GM10266 (cell line): Measurements from ENCODE around the gene KIF6.
"Not testable (repeated sequence)": the region's sequence is repeated elsewhere in the genome, so short reads cannot be mapped to it uniquely, and the experiment has no call there.

Experiments
- DNase-seq: peaks from one replicate; pipeline ENCODE4 v3.0.0; 2012; ENCODE audit errors: extremely low spot score
- TF ChIP-seq, protein P1 (sequence below): IDR thresholded peaks from 2 replicates; pipeline ENCODE4 v1.5.1; 2012; ENCODE audit warnings: mild to moderate bottlenecking, low read depth; ENCODE audit not compliant: control insufficient read depth, insufficient read depth; ENCODE audit errors: missing control alignments

The KIF6 gene

DNA sequence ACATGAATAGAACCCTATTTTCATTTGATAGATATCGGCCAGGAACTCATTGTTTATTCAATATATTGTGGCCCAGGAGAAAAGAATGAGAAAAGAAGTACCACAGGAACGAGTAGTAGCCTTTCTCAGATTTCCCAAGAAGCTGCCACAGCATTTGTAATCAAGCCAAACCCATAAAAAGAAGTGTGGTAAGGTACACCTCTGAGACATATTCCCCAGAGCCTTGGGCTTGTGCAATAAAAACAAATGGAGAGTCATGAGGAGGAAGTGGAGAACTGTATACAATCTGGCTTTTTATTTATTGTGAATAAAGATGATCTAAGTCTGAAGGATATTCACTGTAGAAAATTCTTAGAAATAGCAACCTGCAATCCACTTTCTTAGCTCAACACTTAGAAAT lies 36.7 kb downstream of the KIF6 start:
- TF ChIP-seq, protein P1, sequence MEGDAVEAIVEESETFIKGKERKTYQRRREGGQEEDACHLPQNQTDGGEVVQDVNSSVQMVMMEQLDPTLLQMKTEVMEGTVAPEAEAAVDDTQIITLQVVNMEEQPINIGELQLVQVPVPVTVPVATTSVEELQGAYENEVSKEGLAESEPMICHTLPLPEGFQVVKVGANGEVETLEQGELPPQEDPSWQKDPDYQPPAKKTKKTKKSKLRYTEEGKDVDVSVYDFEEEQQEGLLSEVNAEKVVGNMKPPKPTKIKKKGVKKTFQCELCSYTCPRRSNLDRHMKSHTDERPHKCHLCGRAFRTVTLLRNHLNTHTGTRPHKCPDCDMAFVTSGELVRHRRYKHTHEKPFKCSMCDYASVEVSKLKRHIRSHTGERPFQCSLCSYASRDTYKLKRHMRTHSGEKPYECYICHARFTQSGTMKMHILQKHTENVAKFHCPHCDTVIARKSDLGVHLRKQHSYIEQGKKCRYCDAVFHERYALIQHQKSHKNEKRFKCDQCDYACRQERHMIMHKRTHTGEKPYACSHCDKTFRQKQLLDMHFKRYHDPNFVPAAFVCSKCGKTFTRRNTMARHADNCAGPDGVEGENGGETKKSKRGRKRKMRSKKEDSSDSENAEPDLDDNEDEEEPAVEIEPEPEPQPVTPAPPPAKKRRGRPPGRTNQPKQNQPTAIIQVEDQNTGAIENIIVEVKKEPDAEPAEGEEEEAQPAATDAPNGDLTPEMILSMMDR = no peak
- no peak for DNase-seq

DNA sequence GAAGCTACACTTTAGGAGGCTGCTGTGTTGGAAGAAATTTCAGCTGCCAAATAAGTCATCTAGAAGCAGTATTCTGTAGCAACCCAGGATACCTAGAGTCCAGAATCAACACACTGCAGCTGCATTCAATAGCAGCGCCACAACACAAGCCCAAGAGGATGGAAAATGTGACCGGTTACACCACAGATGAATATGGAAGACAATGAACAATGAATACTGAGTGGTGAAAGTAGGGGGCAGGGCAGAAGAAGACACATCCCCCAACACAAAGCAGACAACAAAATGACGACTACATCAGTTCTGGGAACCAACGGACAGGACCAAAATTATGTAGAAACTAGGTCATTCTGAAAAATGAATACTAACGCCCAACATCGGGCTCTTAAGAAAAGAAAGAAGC lies 38.2 kb downstream of the KIF6 start:
- TF ChIP-seq, protein P1 = no peak
- DNase-seq = no peak

DNA sequence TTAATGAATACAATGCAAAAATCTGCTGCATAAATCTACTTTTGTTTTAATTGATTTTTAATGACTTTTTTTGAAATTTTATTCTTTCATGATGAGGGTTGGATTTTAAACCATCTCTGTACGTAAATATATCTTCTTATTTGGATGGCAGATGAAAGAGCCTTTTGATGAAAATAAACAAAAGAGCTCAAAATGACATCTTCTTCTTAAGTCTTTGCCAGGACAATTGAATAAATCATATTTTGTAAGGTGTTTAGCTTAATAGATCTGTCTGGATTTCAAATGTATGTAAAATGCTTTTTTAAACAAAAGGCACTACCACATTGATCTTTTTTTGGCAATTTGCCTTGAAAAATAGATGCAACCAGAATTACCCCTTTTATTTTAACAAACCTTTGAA lies 39.3 kb downstream of the KIF6 start:
- TF ChIP-seq, protein P1 = no peak
- no peak for DNase-seq

DNA sequence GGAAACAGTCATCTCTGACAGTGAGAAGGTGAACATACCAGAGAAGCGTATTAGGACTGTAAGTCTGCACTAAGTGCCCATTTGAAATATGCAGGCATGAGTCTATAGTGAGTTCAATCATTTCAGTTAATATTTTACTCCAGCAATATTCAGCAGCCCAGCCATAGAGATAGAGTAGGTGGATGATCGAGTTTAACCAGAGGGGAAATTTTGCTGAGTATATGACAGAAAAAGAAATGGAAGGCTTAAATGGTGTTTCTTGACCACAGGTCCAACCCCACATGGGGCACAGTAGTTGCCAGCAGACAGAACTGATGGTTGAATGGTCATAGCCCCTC lies 39.8 kb downstream of the KIF6 start:
- no peak for DNase-seq
- TF ChIP-seq, protein P1 = no peak

DNA sequence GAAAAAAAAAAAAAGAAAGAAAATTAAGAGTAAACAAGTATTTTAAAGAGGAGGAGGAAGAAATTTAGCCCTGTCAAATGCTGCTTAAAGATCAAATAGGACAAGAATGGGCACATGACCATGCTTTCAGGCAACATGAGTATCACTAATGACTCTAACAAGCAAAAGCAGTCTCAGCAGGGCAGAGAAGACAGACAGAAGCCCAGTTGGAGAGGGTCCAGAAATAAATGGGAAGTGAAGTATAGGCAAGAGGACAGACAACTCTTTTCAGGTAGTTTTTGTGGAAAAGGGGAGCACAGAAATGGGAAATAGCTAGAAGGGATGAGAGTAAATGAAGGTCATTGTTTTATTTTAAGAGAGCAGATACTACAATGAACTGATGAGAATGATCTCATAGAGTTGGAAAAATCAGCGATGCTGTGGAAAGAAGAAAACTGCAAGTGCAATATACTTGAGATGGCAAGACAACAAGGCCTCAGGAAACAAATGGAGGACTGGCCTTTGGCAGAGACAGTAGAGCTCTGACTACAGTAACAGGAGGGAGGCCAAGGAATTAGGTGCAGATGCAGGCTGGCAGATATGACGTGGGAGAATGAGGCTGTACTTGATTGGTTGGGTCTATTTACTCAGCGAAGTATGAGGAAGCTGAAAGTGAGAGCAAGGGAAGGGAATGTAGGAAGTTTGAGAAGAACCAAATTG lies 40.3 kb downstream of the KIF6 start:
- TF ChIP-seq, protein P1 = no peak
- no peak for DNase-seq

DNA sequence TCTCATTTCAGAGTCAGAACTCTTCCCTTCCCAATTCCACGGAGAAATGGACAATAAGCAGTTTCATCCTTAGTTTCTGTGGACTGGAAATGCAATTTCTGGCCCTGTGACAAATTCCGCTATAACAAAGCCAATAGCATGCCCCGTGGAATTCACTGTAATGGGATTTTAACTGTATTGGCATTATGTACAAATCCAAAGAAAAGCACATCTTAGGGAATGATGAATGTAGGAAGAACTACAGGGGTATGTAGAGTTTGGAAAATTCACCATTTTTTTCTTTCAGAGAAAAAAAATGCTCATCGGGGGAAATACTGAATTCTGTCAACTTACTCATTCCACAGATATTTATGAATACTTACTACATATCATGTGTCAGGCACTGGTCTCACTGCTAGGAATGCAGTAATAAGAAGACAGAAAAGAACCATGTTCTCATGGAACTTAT lies 43.5 kb downstream of the KIF6 start:
- DNase-seq = no peak
- TF ChIP-seq, protein P1 = no peak

DNA sequence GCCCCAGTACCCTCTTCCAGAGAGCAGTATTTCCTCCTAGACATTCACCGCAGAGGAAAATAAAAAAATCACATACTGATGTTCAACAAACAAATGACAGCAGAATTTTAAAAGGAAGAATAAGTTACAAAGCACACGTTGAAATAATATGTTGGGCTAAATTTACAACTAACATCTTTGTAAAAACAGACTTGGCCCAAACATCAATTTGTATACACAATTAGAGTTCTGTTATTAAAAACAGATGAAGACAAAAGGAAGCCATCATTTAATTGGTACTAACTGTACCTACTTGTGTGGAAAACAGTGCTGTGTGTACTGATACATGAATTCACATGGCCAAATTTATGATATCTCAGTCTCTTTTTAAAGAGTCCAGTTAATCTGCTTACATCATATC lies 46.3 kb downstream of the KIF6 start:
- TF ChIP-seq, protein P1 = no peak
- DNase-seq = no peak

DNA sequence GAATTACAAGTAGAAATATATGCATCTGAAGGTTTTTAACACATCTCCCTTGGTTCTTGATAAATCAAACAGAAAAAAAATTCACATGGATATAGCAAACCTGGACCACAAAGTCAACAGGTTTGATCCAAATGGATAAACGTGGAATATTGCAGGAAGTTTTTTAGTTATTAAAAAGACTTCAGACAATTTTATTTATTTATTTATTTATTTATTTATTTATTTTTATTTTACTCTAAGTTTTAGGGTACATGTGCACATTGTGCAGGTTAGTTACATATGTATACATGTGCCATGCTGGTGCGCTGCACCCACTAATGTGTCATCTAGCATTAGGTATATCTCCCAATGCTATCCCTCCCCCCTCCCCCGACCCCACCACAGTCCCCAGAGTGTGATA lies 47.9 kb downstream of the KIF6 start:
- DNase-seq = not testable (repeated sequence)
